Measurements from ENCODE around the gene NID2. TPM values are rescaled to one million over a fixed set of nuclear protein-coding genes. Genes with fewer than 3 reads are reported as not detected.

Gene NID2
- total and polyA plus RNA-seq, 2 experiments from 2014 or later = 52.8 to 65.7 TPM

DNA sequence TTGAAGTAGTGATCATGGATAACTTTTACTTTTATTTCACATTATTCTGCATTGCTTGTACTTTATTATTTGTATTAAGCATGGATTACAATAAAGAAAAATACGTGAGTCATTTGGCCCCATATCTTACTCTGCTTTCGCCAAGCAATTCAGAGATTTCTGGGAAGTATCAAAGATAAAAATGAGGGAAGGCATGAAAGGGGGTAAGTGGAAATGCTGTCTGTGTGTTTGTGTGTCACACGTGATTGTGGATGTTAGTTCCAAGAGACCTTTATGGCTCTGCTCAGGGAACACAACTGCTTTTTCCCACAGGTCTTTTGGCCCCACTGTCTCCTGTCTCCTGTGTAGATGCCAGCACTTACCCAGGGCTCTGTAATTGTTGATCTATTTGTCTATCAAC, 10.5 kb downstream of the NID2 start:
- TF ChIP-seq, protein P1, sequence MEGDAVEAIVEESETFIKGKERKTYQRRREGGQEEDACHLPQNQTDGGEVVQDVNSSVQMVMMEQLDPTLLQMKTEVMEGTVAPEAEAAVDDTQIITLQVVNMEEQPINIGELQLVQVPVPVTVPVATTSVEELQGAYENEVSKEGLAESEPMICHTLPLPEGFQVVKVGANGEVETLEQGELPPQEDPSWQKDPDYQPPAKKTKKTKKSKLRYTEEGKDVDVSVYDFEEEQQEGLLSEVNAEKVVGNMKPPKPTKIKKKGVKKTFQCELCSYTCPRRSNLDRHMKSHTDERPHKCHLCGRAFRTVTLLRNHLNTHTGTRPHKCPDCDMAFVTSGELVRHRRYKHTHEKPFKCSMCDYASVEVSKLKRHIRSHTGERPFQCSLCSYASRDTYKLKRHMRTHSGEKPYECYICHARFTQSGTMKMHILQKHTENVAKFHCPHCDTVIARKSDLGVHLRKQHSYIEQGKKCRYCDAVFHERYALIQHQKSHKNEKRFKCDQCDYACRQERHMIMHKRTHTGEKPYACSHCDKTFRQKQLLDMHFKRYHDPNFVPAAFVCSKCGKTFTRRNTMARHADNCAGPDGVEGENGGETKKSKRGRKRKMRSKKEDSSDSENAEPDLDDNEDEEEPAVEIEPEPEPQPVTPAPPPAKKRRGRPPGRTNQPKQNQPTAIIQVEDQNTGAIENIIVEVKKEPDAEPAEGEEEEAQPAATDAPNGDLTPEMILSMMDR (IDR thresholded peaks at IDR 0.05; ENCODE audit: poor library complexity) = no peak
- TF ChIP-seq EZH2phosphoT487 (IDR thresholded peaks at IDR 0.05; ENCODE audit: low read depth, severe bottlenecking, unreplicated experiment) (no peak), EZH2 (IDR thresholded peaks at IDR 0.05; ENCODE audit: borderline replicate concordance) (no peak)
- Histone ChIP-seq H3K36me3 (replicated peaks; ENCODE audit: insufficient read depth, low read depth) (no peaks in the 10 kb centered on the region), H3K4me1 (ENCODE audit: insufficient read depth) (peaks cover 29% of the 10 kb centered on the region), H3K4me3 (no peak overlapping the region), H4K20me1 (ENCODE audit: insufficient read depth, poor library complexity, severe bottlenecking) (no peaks in the 10 kb centered on the region), H3K9me3 (ENCODE audit: low read depth) (no peaks in the 10 kb centered on the region), H3K4me2 (no peak overlapping the region), H2AFZ (no peak overlapping the region), H3K27me3 (no peaks in the 10 kb centered on the region), H3K79me2 (no peaks in the 10 kb centered on the region), H3K9me2 (replicated peaks; ENCODE audit: insufficient read depth) (no peaks in the 10 kb centered on the region), H3K27ac (no peak overlapping the region)
- no peak for DNase-seq (ENCODE audit: low spot score)
- WGBS (ENCODE audit: low lambda C conversion rate, missing lambda C conversion rate) = 83% methylated on average over 3 of the region's 3 CpGs

DNA sequence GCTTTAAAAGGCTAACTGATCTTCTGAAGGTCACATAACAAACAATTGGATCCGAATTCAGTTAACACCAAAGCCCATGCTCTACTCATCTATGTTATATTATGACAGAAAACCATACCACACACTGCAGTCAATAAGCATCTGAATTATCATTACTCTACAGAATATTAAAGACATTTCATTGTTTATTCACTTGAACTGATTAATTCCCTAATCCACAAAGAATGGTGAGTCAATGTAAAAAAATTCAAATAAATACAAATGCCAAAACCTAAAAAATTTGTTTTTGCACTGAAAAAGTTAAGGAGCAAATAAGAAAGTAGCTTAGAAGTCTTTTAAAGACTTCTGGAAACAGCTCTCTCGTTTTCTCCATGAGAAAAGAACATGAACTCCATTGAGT, 13.7 kb downstream of the NID2 start:
- peaks cover 30% of the 10 kb centered on the region for H3K4me1 ChIP-seq (ENCODE audit: insufficient read depth)
- TF ChIP-seq EZH2 (IDR thresholded peaks at IDR 0.05; ENCODE audit: borderline replicate concordance) = no peak
- TF ChIP-seq, protein P1 (IDR thresholded peaks at IDR 0.05; ENCODE audit: poor library complexity) = no peak

DNA sequence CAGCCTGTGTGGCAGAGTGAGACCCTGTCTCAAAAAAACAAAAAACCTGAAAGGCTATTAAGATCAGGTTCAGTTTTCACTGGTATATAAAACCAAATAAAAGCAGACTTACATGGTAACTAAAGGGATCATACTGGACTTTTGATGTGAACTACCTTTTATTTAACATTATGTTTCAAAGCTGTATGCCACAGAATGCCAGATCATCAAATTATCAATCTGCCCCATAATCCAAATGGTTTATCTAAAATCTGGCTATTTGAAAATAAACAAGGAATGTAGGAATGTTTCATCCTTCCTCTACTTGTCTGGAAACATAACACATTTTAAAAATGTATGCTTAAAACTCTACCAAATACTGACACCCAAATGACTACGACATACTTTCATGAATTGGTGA, 14.2 kb downstream of the NID2 start:
- Histone ChIP-seq H3K79me2 (peaks cover 6% of the 10 kb centered on the region), H3K4me1 (ENCODE audit: insufficient read depth) (peaks cover 26% of the 10 kb centered on the region), H3K4me2 (no peak overlapping the region), H3K36me3 (replicated peaks; ENCODE audit: insufficient read depth, low read depth) (no peaks in the 10 kb centered on the region), H3K4me3 (no peak overlapping the region), H2AFZ (no peak overlapping the region), H3K9me2 (replicated peaks; ENCODE audit: insufficient read depth) (no peaks in the 10 kb centered on the region), H3K27ac (no peak overlapping the region), H3K9me3 (ENCODE audit: low read depth) (no peaks in the 10 kb centered on the region), H4K20me1 (ENCODE audit: insufficient read depth, poor library complexity, severe bottlenecking) (no peaks in the 10 kb centered on the region), H3K27me3 (no peaks in the 10 kb centered on the region)
- TF ChIP-seq, protein P1 (IDR thresholded peaks at IDR 0.05; ENCODE audit: poor library complexity) = no peak
- TF ChIP-seq EZH2 (IDR thresholded peaks at IDR 0.05; ENCODE audit: borderline replicate concordance) (no peak), EZH2phosphoT487 (IDR thresholded peaks at IDR 0.05; ENCODE audit: low read depth, severe bottlenecking, unreplicated experiment) (no peak)
- no peak for DNase-seq (ENCODE audit: low spot score)
- 48% methylated on average over 1 of the region's 1 CpG for WGBS (ENCODE audit: low lambda C conversion rate, missing lambda C conversion rate)

More for the DNA sequence above, 13.7 kb downstream of the NID2 start:
- H3K9me2 ChIP-seq (replicated peaks; ENCODE audit: insufficient read depth) = no peaks in the 10 kb centered on the region
- H3K27me3 ChIP-seq = no peaks in the 10 kb centered on the region
- H2AFZ ChIP-seq = no peak overlapping the region
- no peaks in the 10 kb centered on the region for H3K9me3 ChIP-seq (ENCODE audit: low read depth)
- no peaks in the 10 kb centered on the region for H4K20me1 ChIP-seq (ENCODE audit: insufficient read depth, poor library complexity, severe bottlenecking)
- H3K79me2 ChIP-seq = peaks cover 3% of the 10 kb centered on the region
- WGBS (ENCODE audit: low lambda C conversion rate, missing lambda C conversion rate) = 81% methylated on average over 2 of the region's 2 CpGs
- no peak overlapping the region for H3K4me3 ChIP-seq
- H3K4me2 ChIP-seq = no peak overlapping the region
- H3K27ac ChIP-seq = no peak overlapping the region
- H3K36me3 ChIP-seq (replicated peaks; ENCODE audit: insufficient read depth, low read depth) = no peaks in the 10 kb centered on the region
- no peak for DNase-seq (ENCODE audit: low spot score)

DNA sequence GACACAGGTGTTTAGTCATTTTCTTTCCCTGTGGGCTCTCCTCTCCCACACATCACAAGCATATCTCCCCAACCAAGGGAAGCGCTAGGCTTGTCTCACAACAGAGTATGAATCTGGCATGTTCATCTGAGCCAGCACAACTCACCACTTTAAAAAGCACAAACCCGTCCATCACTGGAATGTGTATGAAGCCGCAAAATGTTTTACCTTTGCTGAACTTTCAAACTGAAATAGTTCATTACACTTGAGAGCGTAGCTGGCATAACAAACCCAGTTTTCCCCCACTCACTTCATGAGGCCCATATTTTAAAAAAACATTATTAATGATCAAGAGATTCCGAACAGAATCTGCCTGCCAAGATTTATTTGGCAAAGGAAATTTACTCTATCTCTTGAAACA, 15.8 kb downstream of the NID2 start:
- Histone ChIP-seq H3K4me2 (peak overlapping the region; percentile 35), H3K9me3 (ENCODE audit: low read depth) (no peaks in the 10 kb centered on the region), H3K27ac (peak overlapping the region; percentile 17), H2AFZ (no peak overlapping the region), H3K27me3 (no peaks in the 10 kb centered on the region), H3K36me3 (replicated peaks; ENCODE audit: insufficient read depth, low read depth) (no peaks in the 10 kb centered on the region), H4K20me1 (ENCODE audit: insufficient read depth, poor library complexity, severe bottlenecking) (no peaks in the 10 kb centered on the region), H3K4me1 (ENCODE audit: insufficient read depth) (peaks cover 26% of the 10 kb centered on the region), H3K9me2 (replicated peaks; ENCODE audit: insufficient read depth) (no peaks in the 10 kb centered on the region), H3K79me2 (peaks cover 7% of the 10 kb centered on the region), H3K4me3 (no peak overlapping the region)
- DNase-seq (ENCODE audit: low spot score) = no peak
- TF ChIP-seq, protein P1 (IDR thresholded peaks at IDR 0.05; ENCODE audit: poor library complexity) = no peak
- TF ChIP-seq EZH2phosphoT487 (IDR thresholded peaks at IDR 0.05; ENCODE audit: low read depth, severe bottlenecking, unreplicated experiment) (no peak), EZH2 (IDR thresholded peaks at IDR 0.05; ENCODE audit: borderline replicate concordance) (no peak)
- WGBS (ENCODE audit: low lambda C conversion rate, missing lambda C conversion rate) = 81% methylated on average over 5 of the region's 5 CpGs
